NCI-H524 treated with DMSO at 0.1 percent for 48 hours (cell line): ENCODE results near the gene CCDC3.
"Not testable (repeated sequence)": the region's sequence is repeated elsewhere in the genome, so short reads cannot be mapped to it uniquely, and the experiment has no call there.

Experiments used
- DNase-seq: peaks from one replicate; lab custom pipeline; 2025; lab: John Stamatoyannopoulos, UW

CCDC3 gene

DNA sequence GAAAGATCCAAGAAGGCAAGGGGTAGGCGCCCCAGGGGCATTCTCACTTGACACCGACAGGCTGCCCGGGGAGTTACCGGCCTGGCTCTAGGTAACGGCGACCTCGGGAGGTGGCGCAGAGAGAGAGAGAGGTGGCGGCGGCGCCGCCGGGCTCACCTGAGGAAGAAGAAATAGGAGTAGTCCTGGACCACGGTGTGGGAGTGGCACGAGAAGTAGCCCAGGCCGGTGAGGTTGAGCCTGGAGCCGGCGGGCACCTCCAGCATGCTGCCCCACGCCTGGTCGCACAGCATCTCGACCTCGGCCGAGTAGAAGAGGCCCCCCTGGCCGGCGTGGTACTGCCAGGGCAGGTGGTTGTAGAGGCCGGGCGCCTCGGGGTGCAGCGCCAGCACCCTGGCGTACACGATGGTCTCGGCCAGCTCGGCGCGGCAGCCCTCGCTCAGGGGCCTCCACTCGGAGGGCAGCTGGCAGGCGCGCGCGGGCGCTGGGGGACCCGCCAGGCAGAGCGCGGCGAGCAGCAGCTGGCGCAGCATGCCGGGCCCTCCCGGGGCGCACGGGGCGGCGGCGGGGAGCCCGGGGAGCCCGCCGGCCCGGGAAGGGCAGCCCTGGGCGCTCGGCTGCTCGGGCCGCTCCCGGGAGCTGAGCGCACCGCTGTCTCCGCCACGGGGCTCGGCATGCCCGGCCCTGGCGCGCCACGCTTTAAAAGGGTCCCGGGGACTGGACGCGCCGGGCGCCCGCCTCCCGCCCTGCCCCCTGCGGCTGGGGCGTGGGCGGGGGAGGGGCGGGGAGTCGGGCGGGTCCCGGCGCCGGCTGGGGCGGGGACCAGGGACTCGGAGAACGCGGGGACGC lies at the start of gene CCDC3:
CCDC3 (minus strand) TSS at position 673 of the 846 bp plus-strand sequence; CDS start at position 530, 143 bp downstream.
- DNase-seq = no peak

DNA sequence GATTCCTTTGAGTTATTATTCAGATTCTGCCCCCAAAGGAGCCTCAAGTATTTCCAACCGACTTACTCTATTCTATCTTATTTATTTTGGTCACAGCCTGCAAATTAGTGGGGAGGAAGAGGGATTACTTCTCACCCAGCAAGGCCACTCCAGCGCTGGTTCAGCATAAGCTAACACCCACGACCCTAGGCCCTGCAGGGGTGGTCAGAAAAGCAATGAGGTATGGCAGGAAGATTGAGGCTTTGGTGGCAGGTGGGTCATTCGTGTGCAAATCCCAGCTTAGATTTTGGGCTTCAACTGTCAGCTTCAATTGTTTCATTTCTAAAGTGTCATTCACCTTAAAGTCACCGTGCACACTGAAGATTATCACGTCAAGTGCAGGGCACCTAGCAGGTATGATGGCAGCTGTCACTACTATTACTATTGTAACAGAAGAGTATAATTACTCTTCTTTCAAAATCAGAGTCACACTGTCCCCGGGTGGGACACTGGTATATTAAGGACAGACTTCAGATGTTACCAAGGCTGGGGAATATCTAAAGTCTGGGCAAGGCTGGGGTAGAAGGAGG lies 49.7 kb upstream of the CCDC3 start:
- no peak for DNase-seq

DNA sequence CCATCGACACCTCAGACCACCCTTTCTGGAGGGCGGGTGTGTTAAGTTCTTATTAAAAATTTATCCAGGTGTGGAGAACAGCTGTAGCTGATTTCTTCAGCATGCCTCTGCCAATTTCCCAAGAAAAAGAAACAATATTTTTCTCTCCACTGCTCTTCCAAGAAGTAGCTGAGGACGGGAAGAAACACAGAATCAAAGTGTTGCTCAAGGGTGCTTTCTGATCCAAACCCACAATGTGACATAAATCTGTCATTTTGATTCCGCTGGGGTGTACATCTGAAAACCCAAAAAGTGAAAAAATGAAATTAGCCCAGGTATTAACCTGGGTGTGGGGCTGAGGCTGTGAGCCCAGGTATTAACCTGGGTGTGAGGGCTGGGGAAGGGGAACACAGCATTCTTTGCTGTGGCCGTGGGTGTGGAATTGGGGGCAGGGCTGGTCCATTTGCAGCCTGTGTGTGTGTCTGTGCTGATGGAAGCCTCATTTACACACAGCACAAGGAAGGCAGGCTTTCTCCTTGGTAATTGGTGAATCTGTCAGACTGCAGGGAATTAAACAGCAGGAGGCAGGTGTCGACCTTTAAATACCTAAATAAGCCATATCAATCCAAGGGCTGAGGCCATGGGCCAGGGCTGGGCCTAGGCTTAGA lies 48.4 kb upstream of the CCDC3 start:
- no peak for DNase-seq

DNA sequence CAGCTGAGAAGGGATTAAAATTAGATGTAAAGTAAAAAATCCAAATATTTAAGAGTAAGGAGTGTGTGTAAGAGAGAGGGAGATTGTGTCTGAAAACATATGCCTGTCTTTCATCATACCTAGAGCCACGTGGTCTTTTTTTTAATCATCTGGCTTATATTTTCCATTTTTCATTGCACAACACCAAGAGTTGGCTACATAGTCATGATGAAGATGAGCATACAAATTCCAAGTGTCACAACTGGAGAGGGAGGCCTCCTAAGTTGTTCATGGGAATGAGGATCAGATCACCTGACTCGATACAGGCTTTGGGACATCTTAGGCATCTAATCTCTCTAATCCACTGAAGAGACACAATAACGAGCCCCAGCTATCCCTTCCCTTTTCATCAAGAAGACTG lies 47.2 kb upstream of the CCDC3 start:
- no peak for DNase-seq

DNA sequence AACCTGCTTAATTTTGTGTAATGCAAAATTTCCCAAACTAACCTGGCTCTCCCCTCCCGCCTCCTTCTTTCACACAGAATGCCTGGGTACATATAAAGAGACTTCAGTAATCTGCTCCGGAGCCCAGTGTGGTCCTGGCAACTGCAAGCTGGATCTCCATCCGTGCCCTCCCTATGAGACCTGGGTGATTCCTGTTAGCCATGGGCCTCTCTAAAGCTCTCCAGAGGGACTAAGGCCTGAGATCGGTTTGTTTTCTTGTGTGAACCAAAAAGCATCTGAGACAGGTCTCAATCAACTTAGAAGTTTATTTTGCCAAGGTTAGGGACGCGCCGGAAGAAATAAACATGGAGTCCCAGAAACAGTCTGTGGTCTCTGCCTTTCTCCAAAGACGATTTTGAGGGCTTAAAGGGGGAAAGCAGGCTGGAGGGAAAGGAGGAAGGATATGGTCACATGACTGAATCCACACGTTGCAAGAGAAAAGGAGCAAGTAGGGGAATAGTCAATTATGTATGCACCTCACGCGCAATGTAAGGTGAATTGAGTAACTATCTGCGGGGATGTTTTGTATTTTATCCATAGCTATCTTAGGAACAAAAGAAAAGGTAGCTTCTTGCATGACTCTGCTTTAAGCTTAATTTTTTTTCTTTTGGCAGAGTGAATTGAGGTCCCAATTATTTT lies 46.2 kb upstream of the CCDC3 start:
- DNase-seq = no peak

DNA sequence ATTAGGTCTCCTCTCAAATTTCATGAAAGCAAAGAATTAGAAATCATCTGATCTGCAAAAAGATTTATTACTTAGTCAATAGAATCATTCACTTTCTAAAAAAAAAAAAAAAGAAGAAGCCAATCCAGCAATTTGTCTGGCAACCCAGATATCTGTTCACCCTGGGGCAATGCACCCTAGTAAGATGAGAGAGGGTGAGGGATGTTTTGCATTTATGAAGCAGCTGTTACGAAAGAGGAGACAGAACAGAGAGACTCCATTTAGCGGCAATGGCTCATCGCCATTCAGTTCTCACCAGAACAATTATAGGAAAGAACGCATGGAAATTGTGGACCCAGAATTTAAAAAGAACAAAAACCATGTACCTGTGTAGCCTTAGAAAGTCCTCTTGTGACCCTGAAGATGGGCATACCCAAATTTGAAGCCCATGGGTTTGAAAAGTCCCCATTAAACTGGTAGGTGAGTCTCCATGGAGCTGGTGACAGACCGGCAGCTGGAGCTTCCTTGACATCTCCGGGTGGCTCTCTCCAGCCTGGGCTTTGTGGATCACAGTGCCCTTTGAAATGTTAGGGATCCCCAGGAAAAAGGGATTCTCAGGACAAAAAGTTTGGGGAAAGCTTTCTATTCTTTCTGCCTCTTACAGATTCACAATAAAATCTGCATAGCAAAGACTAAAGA lies 45.5 kb upstream of the CCDC3 start:
- DNase-seq = no peak

DNA sequence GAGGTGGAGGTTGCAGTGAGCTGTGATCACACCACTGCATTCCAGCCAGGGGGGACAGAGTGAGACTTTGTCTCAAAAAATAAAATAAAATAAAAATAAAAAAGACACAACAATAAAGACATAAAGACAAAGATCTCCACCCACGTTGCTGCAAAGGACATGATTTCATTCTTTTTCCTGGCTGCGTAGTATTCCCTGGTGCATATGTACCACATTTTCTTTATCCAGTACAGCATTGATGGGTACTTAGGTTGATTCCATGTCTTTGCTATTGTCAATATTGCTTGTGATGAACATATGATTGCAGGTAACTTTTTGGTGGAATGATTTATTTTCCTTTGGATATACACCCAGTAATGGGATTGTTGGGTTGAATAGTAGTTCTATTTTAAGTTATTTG lies 42.0 kb upstream of the CCDC3 start:
- DNase-seq = no peak

DNA sequence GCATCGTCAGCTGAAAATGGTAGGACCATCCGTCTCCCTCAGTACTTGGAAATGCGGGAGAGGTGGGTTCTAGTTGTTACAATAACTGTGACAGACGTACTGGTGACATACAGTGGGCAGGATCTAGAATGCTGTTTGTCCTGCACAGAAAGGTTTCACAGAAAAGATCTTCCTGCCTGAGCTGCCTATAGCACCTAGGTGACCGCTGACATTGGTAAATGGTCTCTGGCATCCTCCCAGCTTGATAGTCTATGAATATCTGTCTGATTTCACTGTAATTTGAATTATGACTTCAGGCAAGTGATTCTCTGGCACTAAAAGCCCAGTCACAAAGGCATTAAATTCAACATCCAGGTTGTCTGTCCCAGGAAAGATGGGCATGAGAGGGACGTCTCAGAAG lies 38.2 kb upstream of the CCDC3 start:
- DNase-seq = no peak

DNA sequence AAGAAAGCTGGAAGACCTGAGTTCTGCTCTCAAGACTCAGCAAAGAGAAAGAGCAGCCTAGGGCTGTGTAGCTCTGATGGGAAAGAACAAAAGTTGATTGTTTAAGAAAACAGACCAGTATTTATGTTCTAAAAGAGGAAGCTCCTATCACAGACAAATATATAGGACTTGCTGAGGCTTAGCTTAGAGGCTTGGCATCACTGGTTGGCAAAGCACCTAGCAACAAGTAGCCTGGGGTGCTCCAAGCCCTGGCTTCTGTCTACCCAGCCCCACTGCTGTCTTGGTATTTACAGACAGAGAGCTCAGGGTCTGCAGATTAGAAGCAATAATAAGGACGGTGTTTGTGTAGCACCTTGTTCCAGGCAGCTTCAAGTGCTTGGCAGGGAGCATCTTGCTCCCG lies 36.9 kb upstream of the CCDC3 start:
- no peak for DNase-seq

DNA sequence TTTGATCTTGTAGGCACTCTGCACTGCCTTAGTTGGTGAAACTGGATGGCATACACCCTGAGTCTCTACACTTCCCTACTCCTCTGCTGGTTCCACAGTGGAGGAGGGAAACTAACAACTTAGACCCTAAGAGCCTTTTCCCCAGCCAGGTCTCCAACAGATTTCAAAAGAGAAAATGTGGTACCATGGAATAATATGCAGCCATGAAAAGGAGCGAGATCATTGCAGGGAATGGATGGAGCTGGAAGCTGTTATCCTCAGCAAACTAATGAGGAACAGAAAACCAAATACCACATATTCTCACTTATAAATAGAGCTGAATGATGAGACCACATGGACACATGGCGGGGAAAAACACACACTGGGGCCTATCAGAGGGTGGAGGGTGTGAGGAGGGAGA lies 36.3 kb upstream of the CCDC3 start:
- DNase-seq = no peak

DNA sequence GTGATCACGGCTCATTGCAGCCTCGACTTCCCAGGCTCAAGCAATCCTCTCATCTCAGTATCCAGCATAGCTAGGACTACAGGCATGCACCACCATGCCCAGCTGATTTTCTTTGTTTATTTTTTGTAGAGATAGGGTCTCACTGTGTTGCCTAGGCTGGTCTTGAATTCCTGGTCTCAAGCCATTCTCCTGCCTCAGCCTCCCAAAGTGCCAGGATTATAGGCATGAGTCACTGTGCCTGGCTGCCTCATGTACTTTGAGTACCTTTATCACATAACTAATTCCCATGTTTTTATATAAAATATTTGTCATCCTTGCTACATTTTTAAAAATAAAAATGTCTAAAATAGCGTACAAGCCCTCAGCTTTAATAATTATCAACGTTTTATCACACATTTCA lies 35.3 kb upstream of the CCDC3 start:
- DNase-seq = no peak

DNA sequence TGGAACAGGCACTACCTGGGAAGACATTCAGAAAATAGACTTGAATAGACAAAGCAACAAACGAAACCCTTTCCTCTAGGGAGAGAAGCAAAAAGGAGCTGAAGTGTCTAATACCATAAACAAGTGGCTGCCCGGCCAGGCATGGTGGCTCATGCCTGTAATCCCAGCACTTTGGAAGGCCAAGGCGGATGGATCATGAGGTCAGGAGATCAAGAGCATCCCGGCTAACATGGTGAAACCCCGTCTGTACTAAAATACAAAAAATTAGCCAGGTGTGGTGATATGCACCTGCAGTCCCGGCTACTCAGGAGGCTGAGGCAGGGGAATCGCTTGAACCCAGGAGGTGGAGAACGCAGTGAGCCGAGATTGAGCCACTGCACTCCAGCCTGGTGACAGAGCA lies 34.2 kb upstream of the CCDC3 start:
- DNase-seq = not testable (repeated sequence)

DNA sequence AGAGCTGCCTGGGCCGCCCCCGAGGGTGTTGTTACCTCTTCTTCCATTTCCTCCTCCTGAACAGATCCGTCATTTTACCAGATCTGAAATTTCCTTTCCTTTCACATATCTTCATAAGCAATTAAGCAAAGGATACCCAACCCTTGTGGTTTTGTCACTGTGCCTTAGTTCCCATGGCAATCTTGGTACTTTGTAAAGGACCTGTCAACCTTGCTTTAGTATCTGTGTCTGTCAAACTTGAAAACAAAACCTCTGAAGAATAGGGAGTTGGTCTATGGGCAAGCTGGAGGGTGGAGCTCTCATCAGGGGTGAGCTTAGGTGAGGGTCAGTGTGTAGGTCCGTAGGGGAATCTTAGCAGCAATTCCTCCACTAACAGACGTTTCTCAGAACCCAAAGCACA lies 25.4 kb upstream of the CCDC3 start:
- no peak for DNase-seq

DNA sequence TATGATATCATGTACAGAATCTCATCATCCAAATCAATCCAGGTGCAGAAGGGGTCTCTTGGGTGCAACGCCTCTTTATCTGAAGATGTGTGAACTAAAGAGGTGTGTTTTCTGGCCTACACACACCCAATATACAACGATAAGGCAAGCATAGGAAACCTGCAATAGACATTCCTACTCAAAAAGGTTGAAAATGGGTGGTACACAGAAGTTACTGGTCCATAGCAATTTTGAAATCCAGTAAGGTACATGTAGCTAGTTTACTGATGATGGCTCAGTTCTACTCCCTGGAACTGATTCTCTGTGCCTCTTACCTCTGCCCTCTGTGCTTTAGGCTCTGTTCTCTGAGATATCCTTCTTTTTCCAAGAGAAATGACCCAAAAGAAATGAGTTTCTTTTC lies 22.2 kb upstream of the CCDC3 start:
- DNase-seq = no peak

DNA sequence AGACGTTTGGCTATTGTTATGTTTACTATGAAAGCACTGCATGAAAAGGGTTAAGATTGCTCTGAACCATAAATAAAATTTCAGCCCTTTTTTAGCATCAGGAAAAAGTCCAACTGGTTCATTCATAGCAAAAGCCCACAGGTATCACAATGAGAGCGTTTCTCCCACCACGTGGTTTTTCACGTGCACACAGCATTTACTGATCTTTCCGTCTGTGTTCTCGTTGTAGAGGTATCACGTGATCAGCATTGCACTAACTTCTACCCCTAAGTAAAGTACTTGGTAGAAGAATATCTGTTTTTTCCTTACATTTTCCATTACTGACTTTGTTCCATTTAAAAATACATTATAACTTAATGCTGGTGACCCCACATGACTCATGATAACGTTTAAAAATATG lies 17.8 kb upstream of the CCDC3 start:
- DNase-seq = no peak

DNA sequence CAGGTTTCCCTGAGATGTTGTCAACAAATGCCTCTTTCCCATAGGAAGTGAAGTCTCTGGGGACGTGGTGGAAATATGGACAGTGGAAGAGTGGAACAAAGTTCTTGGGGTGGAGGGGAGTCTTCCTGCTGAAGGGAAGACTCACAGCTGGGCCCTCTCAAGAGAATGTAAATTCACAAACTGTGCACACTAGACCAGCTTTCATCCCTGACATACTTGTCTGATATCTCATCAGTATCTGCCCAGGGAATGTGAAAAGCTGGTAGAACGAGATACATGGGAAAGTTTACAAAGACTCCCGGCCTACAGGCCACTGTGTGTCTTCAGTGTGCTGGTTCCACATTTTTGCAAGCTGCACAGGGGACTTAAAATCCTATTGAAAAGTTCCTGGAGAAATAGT lies 16.7 kb upstream of the CCDC3 start:
- DNase-seq = no peak

DNA sequence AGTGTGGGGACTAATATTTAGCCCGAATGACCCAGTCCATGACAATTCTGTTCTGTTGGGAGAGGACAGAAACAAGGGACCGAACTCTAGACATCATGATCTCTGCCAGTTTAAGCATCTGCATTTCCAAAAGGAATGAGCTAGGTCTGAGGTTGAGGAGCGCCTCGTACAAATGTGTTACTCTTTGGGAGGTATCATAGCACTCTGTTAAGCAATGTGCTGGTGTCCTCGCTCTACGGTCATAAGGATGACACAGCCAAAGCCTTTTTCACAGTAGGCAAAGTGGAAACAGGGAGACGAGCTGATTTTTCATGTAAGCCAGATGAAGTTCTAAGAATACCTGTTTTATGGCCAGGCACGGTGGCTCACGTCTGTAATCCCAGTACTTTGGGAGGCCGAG lies 15.4 kb upstream of the CCDC3 start:
- DNase-seq = no peak

DNA sequence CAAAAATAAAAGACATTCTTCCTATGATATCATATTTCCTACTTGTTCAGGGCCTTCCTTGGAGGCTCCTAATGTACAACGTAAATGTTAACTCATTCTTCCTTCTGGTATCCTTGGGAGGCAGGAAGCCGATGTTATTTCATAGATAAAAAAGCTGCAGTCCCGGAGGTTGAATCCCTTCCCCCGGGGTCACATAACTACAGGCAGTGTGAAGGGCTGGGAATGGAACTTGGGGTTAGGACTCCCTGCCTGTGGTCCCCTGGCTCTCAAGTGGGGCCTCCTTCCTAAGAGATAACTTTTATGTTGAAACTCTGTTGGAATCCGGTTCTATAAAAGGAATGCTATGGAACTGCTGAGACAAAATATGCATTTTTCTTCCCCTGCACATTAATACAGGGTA lies 14.9 kb upstream of the CCDC3 start:
- DNase-seq = no peak

DNA sequence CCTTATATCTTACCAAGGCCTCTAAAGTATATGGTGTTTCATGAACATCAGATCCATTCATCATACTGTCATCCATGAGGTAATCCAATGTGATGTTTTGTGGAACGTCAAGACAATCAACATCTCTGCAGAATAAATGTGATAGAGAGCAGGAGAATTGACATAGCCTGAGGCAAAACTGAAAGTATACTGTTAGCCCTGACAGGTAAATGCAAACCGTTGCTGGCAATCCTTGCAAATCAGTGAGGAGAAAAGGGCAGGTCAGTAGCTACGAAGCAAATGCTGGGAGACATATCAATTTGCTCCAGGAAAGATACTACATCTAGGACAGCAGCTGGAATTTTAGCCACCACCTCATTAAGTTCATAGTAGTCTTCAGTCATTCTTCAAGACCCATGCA lies 4.5 kb upstream of the CCDC3 start:
- DNase-seq = no peak

DNA sequence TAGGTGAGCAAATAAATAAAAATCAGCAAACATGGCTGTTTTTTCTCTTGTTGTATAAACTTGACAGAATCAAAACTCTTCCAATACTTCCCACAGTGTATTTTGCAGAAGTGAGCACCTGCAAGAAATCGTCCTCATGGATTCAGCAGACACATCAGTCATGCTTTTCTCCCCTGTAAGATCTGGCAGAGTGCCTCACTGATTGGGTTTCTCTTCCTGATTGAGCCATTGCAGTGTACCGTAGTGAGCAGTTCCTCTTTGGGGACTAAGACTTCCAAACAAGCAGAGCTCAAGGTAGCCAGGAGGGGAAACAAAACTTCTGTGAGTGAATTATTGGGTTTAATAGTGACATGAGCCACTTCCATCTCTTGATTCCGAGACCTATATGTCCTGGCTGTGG lies 2.2 kb upstream of the CCDC3 start:
- DNase-seq = no peak

DNA sequence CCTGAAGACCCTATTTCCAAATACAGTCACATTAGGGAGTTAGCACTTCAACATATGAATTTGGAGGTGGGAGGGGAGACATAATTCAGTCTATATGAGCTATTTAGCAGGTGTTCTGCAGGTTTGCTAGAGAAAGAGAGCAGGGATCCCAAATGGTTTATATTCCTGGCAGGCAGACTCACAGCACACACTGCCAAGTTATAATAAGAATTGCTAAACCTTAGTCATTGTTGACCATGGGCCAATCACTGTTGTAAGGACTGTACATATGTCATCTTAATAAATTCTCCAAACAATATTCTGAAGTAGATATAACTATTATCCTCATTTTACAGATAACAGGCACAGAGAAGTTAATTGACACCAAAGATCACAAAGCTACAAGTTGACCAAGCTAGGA lies 1.5 kb upstream of the CCDC3 start:
- DNase-seq = no peak

DNA sequence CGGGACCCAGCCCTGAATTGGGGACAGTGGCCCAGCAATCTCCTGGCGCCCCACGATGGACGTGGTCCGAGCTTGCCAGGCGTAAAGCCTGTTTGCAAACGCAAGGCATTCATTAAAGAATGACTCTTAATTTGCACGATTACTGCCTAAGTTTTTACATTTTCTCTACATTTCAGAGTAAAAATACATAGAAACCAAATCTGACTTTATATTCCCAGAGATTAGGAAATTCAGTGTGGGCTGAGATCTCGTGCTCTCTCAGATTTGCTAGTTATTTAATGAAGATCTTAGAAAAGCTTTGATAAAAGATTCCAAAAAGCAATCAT lies 337 bp upstream of the CCDC3 start:
- no peak for DNase-seq

DNA sequence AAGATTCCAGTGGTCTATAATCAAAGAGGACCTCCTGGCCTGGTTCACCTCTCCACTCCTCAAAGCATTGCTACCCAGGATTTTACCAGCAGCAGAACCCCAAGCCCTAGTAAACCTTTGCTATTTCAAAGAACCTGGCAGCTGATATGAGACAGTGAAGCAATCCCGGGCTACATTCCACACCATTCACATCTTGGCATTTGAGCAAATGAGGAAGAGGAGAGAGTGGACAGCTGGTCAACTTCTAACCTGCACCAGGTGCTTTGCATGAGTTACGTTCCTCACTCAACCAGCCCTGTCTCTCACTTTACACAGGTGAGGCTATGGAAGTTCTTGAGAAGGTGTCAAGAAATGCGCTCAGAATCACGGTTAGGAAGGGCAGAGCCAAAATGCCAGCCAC lies 1.1 kb downstream of the CCDC3 start:
- DNase-seq = no peak
